K562 (cell line): ENCODE data around the gene THAP9.

Experiments
- ADNP ChIP-seq: fragments of 200-800 bp; sonication (Bioruptor generic); IDR thresholded peaks from 2 replicates; pipeline ENCODE4 v1.6.1; 2016; ENCODE audit warnings: missing genetic modification characterization, missing compliant biosample characterization
- DIDO1 ChIP-seq: fragments of 450-650 bp; IDR thresholded peaks from 2 replicates; pipeline ENCODE4 v1.6.1; 2016; ENCODE audit warnings: low read depth, missing biosample characterization, missing genetic modification characterization
- EZH2 ChIP-seq: IDR thresholded peaks from 2 replicates; pipeline ENCODE4 v1.6.1; 2012; ENCODE audit warnings: low read depth, mild to moderate bottlenecking, inconsistent platforms, low read length, borderline replicate concordance
- MTA1 ChIP-seq: fragments of 450-650 bp; IDR thresholded peaks from 2 replicates; pipeline ENCODE4 v1.6.1; 2017; ENCODE audit warnings: borderline replicate concordance
- MTA3 ChIP-seq: fragments of 450-650 bp; formaldehyde crosslinking; IDR thresholded peaks from 2 replicates; pipeline ENCODE4 v1.6.1; 2017; ENCODE audit warnings: mild to moderate bottlenecking, borderline replicate concordance
- MYC ChIP-seq, 2 experiments: fragments of 250-450 bp in 1 of 2; sonication (Bioruptor Pico) in 1 of 2; IDR thresholded peaks; 2 replicates each; pipeline versions ENCODE4 v1.5.1 to v1.6.1; 2012 to 2021; ENCODE audit warnings: low read depth in 2 of 2, borderline replicate concordance in 1 of 2, improper control_type of control experiment in 1 of 2, low read length in 1 of 2, mild to moderate bottlenecking in 1 of 2, moderate library complexity in 1 of 2
- SNRNP70 ChIP-seq: fragments of 200-400 bp; formaldehyde crosslinking; optimal IDR thresholded peaks from 2 replicates; pipeline ENCODE3; 2017; ENCODE audit warnings: low read depth, low read length
- ZBTB43 ChIP-seq: sonication (generic); formaldehyde crosslinking; IDR thresholded peaks from 2 replicates; pipeline ENCODE4 v1.8.0; 2023; ENCODE audit warnings: mild to moderate bottlenecking, missing genetic modification reagents
- ZNF780A ChIP-seq: fragments of 250-450 bp; sonication (Bioruptor Pico); IDR thresholded peaks from 2 replicates; pipeline ENCODE4 v1.5.0; 2021; ENCODE audit warnings: mild to moderate bottlenecking
- TF ChIP-seq, protein P1 (sequence below), 3 experiments: IDR thresholded peaks in 2 of 3; conservative IDR thresholded peaks in 1 of 3; 2 replicates each; pipeline ENCODE4 v1.5.1; 2011 to 2012; ENCODE audit warnings: low read length in 3 of 3, mild to moderate bottlenecking in 3 of 3, control low read depth in 2 of 3, improper control_type of control experiment in 1 of 3, inconsistent platforms in 1 of 3, low read depth in 1 of 3, mixed read lengths in 1 of 3, moderate library complexity in 1 of 3; ENCODE audit not compliant: insufficient read depth in 2 of 3

- TF ChIP-seq MTA1 (no peak), ZNF780A (CRISPR knock-in tag) (no peak), MTA3 (no peak), MYC (IDR thresholded peaks at IDR 0.05; ENCODE audit: low read depth, low read length) (no peak), MYC (CRISPR knock-in tag; IDR thresholded peaks at IDR 0.05; ENCODE audit: borderline replicate concordance, low read depth) (no peak), EZH2 (no peak), SNRNP70 (no peak), ADNP (tag) (no peak), DIDO1 (no peak), ZBTB43 (CRISPR knock-in tag) (no peak)
- TF ChIP-seq, protein P1, sequence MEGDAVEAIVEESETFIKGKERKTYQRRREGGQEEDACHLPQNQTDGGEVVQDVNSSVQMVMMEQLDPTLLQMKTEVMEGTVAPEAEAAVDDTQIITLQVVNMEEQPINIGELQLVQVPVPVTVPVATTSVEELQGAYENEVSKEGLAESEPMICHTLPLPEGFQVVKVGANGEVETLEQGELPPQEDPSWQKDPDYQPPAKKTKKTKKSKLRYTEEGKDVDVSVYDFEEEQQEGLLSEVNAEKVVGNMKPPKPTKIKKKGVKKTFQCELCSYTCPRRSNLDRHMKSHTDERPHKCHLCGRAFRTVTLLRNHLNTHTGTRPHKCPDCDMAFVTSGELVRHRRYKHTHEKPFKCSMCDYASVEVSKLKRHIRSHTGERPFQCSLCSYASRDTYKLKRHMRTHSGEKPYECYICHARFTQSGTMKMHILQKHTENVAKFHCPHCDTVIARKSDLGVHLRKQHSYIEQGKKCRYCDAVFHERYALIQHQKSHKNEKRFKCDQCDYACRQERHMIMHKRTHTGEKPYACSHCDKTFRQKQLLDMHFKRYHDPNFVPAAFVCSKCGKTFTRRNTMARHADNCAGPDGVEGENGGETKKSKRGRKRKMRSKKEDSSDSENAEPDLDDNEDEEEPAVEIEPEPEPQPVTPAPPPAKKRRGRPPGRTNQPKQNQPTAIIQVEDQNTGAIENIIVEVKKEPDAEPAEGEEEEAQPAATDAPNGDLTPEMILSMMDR (IDR thresholded peaks at IDR 0.05 in 2 of 3, conservative IDR thresholded peaks at IDR 0.05 in 1 of 3; ENCODE audit: insufficient read depth in 2 of 3, low read depth in 1 of 3, low read length in 3 of 3) = no peak
These were observed 8.8 kb downstream of the THAP9 start for GRCh38 chr4:82909326-82909725.
